Urinary bladder (tissue), 2 donors: ENCODE measurements around the gene SCG2. TPM values are rescaled to one million over a fixed set of nuclear protein-coding genes. Genes with fewer than 3 reads are reported as not detected.

Source experiments
- polyA plus RNA-seq: library from polyadenylated mRNA; stranded (reverse); fragments of 200-250 nt; gene quantifications from one replicate; pipeline ENCODE4 v1.2.3, GENCODE V29; 2013
- total RNA-seq: library from RNA; depleted of rRNA; stranded (reverse); fragments of >200 nt; gene quantifications from one replicate; pipeline ENCODE4 v1.2.3, GENCODE V29; 2014
- donor health status: healthy.

SCG2 gene
- total and polyA plus RNA-seq, 2 donors = 3.5 to 15.3 TPM

Other genes starting within 250 kb of the SCG2 start
- 10.0 TPM for gene AP1S3, start 235.2 kb upstream of the SCG2 start, total RNA-seq
- gene AP1S3, start 235.2 kb upstream of the SCG2 start, polyA plus RNA-seq = 2.1 TPM